Measurements from ENCODE around the gene NUDT16L1.
"Not testable (repeated sequence)": the region's sequence is repeated elsewhere in the genome, so short reads cannot be mapped to it uniquely, and the experiment has no call there.

NUDT16L1 gene

DNA sequence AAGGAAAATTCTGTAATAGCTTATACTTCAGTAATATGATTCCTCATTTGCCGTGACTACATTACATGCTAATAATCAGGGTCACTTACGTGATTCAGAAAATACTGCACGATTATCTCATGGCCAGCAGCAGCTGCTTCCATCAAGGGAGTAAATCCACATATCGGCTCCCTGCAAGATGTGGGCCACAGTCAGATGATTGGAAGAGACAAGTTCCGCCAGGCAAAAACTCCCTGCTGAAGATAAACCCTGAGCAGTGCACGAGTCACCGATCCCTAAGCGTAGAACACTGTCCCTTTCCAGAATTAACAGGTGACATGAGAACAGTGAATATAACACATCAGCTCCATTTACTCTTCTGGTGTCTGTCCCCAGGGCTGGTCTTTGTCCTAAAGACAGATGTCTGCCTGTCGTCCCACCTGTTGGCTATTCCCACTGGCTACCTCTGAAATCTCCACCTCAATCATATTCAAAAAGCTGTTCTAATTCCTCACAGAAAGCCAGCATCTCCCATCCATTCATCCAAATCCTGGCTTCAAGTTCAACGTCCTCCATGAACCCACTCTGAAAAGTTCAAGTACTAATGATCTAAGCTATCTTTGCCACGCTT, 31.4 kb downstream of the NUDT16L1 start:
- DNase-seq, result no peak

- no peak for DNase-seq
Observed at GRCh38 chr16:4726616-4727015, 33.3 kb downstream of the NUDT16L1 start.

DNA sequence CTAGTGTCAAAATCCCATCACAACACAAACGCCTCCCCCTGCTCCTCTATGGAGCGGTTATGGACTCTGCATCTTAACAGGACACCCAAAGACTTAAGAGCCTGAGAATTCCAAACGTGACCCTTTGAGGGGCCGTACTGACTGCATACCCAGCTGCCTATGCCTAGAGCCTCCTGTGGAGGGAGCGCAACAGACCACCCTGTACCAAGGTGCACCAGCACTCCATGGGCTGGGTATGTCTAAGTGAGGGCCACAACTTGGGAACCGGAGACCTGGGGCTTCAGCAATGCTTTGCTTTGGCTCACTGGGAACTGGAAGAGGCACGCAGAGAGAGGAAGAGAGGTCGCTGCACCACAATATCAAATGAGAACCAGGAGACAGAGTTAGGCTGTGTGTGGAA, 35.3 kb downstream of the NUDT16L1 start:
- no peak for DNase-seq

- no peak for DNase-seq
Observed at GRCh38 chr16:4729876-4730275, 36.5 kb downstream of the NUDT16L1 start.

DNA sequence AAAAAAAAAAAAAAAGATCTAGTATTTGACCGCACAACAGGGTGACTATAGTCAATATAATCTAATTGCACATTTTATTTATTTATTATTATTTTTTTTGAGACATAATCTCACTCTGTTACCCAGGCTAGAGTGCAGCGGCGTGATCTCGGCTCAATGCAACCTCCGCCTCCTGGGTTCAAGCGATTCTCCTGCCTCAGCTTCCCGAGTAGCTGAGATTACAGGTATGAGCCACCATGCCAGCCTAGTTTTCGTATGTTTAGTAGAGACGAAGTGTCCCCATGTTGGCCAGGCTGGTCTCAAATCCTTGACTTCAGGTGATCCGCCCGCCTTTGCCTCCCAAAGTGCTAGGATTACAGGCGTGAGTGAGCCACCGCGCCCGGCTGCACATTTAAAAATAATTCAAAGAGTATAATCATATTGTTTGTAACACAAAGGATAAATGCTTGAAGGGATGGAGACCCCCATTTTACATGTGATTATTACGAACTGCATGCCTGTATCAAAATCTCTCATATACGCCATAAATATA, 39.9 kb downstream of the NUDT16L1 start:
- no peak for DNase-seq

DNA sequence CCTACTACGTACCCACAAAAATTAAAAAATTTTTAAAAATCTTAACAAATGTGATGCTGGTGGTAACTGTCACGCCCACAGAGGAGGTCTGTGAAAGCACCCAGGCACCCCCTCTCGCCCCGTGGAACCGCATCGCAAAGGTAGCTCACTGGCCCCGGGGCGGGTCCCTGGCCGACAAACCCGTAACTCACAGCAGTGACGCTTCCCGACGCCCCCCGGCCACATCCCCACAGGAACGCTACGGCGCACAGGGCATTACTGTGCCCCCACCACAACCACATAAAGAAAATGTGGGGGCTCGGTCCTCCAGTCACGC, 40.3 kb downstream of the NUDT16L1 start:
- DNase-seq, result peak in 1 of 2 experiments; percentile 21

GRCh38 chr16:4734063-4734729, 40.8 kb downstream of the NUDT16L1 start, which contains the start of the genes ANKS3 and DNAAF8:
TSS of gene ANKS3 (minus strand) at chr16:4734271. CDS start at chr16:4730149, 4,122 bp downstream.
TSS of gene DNAAF8 (plus strand) at chr16:4734537. CDS start at chr16:4736515, 1,978 bp downstream.
- peak; percentile 84 to 93 for DNase-seq

DNA sequence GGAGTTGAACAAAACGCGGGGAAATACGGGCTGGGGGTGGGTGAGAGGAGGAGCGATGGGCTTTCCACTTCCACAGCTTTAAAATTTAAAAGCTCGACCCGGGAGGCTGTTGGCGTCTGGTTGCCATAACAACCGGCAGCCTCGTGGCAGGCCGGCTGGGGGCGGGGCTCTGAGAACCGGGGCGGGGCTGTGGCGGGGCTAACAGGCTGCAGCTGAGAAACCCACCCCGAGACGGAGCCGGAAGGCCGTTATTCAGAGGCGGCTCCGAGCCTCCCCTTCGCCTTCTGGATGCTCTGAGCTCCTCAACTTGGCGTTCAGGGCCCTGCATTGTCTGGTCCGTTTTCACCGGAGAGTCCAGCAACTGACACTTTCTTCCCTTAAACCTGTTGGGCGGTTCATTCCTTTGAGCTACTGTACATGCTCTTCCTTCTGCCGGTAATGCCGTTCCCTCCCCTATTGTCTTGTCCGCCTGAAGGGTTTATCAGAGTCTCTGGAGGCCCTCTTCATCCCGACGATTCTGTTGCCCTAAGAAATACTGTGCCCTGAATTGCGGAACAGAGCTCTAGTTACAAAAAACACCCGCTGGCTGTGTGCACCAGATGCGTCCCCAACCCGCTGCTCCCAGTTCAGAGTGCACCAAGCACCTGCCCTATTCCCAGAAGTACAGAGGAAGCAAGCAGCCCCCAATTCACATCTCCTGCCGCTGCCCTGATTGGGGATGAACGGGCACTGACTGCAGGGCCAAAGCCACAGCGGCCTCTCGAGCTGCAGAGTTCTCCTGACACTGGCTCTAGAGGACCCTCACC, 41.6 kb downstream of the NUDT16L1 start:
- peak in 1 of 2 experiments; percentile 81 for DNase-seq

DNA sequence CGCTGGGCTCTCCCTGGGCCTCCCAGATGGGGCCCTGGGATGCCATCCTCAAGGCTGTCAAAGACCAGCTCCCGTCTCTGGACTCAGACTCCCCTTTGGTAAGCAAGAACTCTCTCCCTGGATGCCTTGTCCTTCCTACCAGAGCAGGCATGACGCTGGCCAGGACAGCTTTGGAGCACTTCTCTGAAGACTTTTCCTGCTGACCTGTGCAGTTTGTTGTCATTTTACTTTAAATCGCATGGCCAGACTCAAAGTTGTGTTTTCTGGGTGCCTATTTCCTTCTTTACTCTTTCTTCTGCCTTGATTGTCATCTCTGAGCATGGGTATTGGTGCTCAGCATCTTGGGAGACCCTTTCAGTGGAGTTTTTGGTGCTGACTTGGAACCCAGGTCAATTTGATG, 43.2 kb downstream of the NUDT16L1 start:
- DNase-seq, result no peak

GRCh38 chr16:4737545-4737944, 44.2 kb downstream of the NUDT16L1 start:
- no peak for DNase-seq

DNA sequence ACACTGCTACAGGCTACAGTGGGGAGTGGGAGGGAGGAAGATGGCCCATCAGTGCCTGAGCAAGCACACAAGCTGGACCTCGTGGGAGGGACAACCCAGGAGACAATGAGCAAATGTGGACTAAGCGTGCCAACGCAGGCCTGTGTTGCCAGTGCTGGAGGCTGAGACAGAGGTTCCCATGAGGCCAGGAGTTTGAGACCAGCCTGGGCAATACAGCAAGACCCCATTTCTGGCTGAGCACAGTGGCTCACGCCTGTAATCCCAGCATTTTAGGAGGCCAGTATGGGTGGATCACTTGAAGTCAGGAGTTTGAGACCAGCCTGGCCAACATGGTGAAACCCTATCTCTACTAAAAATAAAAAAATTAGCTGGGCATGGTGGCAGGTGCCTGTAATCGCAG, 45.0 kb downstream of the NUDT16L1 start:
- DNase-seq, result not testable (repeated sequence)

GRCh38 chr16:4743226-4743878, 50.0 kb downstream of the NUDT16L1 start:
- peak in 1 of 2 experiments; percentile 38 for DNase-seq

DNA sequence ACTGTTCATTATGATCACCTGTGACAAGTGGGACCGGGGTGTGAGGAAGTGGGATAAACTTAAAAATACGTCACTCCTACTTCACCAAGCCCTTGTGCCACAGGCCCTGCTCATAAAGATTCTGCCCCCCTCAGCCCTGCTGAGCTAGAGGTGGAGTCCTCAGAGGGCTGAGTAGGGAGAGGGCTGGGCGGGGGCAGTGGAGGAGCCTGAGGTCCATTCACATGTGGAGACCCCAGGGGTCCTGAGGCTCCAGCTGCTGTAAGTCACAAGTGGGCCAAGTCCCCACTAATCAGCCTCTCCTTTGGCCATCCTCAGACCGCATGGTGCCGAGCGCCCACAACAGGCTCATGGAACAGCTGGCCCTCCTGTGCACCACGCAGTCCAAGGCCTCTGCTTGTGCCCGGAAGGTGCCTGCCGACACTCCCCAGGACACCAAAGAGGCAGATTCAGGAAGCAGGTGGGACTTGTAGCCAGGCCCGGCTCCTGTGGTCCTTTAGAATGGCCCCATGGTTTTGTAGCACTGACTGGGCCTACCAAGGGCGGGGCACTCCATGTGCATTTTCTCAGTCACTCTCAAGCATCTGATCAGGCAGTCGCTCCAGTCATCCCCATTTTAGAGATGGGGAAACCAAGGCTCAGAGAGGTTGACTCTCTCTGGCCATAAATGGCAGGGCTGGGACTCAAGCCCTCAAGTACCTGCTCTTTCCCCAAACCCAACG, 51.4 kb downstream of the NUDT16L1 start:
- no peak for DNase-seq

DNA sequence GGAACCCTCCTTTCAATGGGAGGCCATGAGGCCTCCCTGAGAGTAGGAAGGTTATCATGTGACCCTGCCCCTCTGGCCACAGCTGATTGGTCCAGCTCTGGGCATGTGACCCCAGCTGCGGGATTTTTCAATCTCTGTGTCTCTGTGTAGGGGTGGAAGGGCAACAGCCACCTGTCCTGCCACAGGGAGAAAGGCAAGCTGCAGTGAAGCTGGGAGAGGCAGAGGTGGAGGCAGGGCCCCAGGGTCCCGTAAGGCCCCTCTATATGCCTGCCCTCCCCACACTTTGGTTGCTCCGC, 51.9 kb downstream of the NUDT16L1 start:
- no peak for DNase-seq

All from NCI-H526 (cell line).